Spleen (tissue), 11 donors: ENCODE results near the gene GJB6. TPM values are rescaled to one million over a fixed set of nuclear protein-coding genes. Genes with fewer than 3 reads are reported as not detected.

Source experiments
- DNase-seq: peaks from one replicate; pipeline ENCODE4 v3.0.0-alpha.2; 2020
- H3K27ac ChIP-seq, 8 donors: fragments of 200-600 bp; sonication (generic) in 7 of 8; 1 replicate in 4 of 8; 2 replicates in 4 of 8; pipeline versions ENCODE4 v1.5.0 to v1.8.0; 2016 to 2021; ENCODE audit warnings: inconsistent platforms in 4 of 8, mild to moderate bottlenecking in 4 of 8, moderate library complexity in 1 of 8
- H3K27me3 ChIP-seq, 7 donors: fragments of 200-600 bp; sonication (generic) in 6 of 7; replicated peaks in 1 of 7; 1 replicate in 4 of 7; 2 replicates in 3 of 7; pipeline versions ENCODE4 v1.5.0 to v1.8.0; 2016 to 2021; ENCODE audit warnings: inconsistent platforms in 3 of 7, mild to moderate bottlenecking in 1 of 7
- H3K36me3 ChIP-seq, 6 donors: fragments of 200-600 bp; sonication (generic) in 5 of 6; 1 replicate in 4 of 6; 2 replicates in 2 of 6; pipeline versions ENCODE4 v1.5.0 to v1.8.0; 2016 to 2021; ENCODE audit warnings: inconsistent platforms in 2 of 6
- H3K4me1 ChIP-seq, 6 donors: fragments of 200-600 bp; sonication (generic) in 5 of 6; 1 replicate in 3 of 6; 2 replicates in 3 of 6; pipeline versions ENCODE4 v1.5.0 to v1.8.0; 2016 to 2021; ENCODE audit warnings: inconsistent platforms in 3 of 6
- H3K4me3 ChIP-seq, 8 donors: fragments of 200-600 bp; sonication (generic) in 7 of 8; 1 replicate in 4 of 8; 2 replicates in 4 of 8; pipeline versions ENCODE4 v1.5.0 to v1.8.0; 2016 to 2021; ENCODE audit warnings: inconsistent platforms in 4 of 8, mild to moderate bottlenecking in 4 of 8, moderate library complexity in 2 of 8
- H3K9me3 ChIP-seq, 8 donors: fragments of 200-600 bp; sonication (generic) in 7 of 8; 1 replicate in 4 of 8; 2 replicates in 4 of 8; pipeline versions ENCODE4 v1.5.0 to v1.8.0; 2016 to 2021; ENCODE audit warnings: inconsistent platforms in 4 of 8
- POLR2A ChIP-seq, 3 donors: fragments of 450-650 bp; IDR thresholded peaks; one replicate each; pipeline ENCODE4 v1.5.1; 2017; ENCODE audit warnings: antibody characterized with exemption in 3 of 3, mild to moderate bottlenecking in 1 of 3
- POLR2AphosphoS5 ChIP-seq, 3 donors: sonication (generic); formaldehyde crosslinking; IDR thresholded peaks; one replicate each; pipeline ENCODE4 v1.5.1; 2017; ENCODE audit warnings: antibody characterized with exemption in 3 of 3
- WGBS, 5 donors: extraction: QIAGEN DNeasy Blood & Tissue Kit in 3 of 5; methylation state at CpG; one replicate each; pipeline versions ENCODE4 v1.1.5 to v1.1.7; 2013 to 2018; 5-methylcytosine and 5-hydroxymethylcytosine counted together
- intact Hi-C: fragments of 100-400 bp; cut with DNase I; formaldehyde crosslinking; loops from one replicate; pipeline ENCODE4 v1.15.0; 2023; ENCODE audit warnings: low total_unique reads
- polyA plus RNA-seq, 3 donors: library from polyadenylated mRNA; stranded (reverse); fragments of 200-250 nt; gene quantifications; one replicate each; pipeline ENCODE4 v1.2.1, GENCODE V29; 2013
- total RNA-seq, 7 donors: library from RNA; depleted of rRNA in 3 of 7; stranded (reverse); fragments of >200 nt in 3 of 7; fragmentation: NEBNext Ultra II Directional in 4 of 7; extraction: Animal tissue kit (Norgen Biotek cat#: 25700) in 4 of 7; gene quantifications; one replicate each; pipeline versions ENCODE4 v1.1.0 to v1.2.1, GENCODE V29; 2016 to 2021
- TF ChIP-seq, protein P1 (sequence below), 11 experiments: fragments of 200-600 bp in 7 of 11; fragments of 450-650 bp in 4 of 11; sonication (generic) in 4 of 11; IDR thresholded peaks in 8 of 11; conservative IDR thresholded peaks in 3 of 11; 1 replicate in 7 of 11; 2 replicates in 4 of 11; pipeline versions ENCODE4 v1.4.0 to v1.8.0; 2016 to 2021; ENCODE audit warnings: antibody characterized with exemption in 11 of 11, inconsistent platforms in 4 of 11, mild to moderate bottlenecking in 1 of 11
- donor health status: healthy with polysubstance abuse.
- donor health status: DM: no; HTN: no; CAD: no; lungs with moderate emphysema.
- donor health status: DM: no; HTN: no; CAD: no.
- donor health status: Bipolar disorder and iron deficiency.
- donor health status: healthy.
- donor health status: DM: no; HTN: no; CAD: no.
- donor health status: DM: yes; HTN: yes; CAD: no.

GJB6 gene
- total and polyA plus RNA-seq, 10 donors = 0.17 to 2.5 (median 0.30) TPM; not detected in 3

- no peak overlapping the region for H3K27ac ChIP-seq
- H3K9me3 ChIP-seq = no peaks in the 10 kb centered on the region
- TF ChIP-seq, protein P1, sequence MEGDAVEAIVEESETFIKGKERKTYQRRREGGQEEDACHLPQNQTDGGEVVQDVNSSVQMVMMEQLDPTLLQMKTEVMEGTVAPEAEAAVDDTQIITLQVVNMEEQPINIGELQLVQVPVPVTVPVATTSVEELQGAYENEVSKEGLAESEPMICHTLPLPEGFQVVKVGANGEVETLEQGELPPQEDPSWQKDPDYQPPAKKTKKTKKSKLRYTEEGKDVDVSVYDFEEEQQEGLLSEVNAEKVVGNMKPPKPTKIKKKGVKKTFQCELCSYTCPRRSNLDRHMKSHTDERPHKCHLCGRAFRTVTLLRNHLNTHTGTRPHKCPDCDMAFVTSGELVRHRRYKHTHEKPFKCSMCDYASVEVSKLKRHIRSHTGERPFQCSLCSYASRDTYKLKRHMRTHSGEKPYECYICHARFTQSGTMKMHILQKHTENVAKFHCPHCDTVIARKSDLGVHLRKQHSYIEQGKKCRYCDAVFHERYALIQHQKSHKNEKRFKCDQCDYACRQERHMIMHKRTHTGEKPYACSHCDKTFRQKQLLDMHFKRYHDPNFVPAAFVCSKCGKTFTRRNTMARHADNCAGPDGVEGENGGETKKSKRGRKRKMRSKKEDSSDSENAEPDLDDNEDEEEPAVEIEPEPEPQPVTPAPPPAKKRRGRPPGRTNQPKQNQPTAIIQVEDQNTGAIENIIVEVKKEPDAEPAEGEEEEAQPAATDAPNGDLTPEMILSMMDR (IDR thresholded peaks at IDR 0.05 in 8 of 11, conservative IDR thresholded peaks at IDR 0.05 in 3 of 11) = no peak
- no peak for TF ChIP-seq POLR2AphosphoS5 (IDR thresholded peaks at IDR 0.05)
- TF ChIP-seq POLR2A (IDR thresholded peaks at IDR 0.05) = no peak
- intact Hi-C loops = no loop called here
- peaks cover 0 to 11% (median 4%) of the 10 kb centered on the region in 6 donors for H3K4me1 ChIP-seq
- DNase-seq = no peak
- peaks cover 3 to 73% (median 39%) of the 10 kb centered on the region in 7 donors for H3K27me3 ChIP-seq
- H3K36me3 ChIP-seq = no peaks in the 10 kb centered on the region
- H3K4me3 ChIP-seq = no peak overlapping the region
- 74 to 78% (median 74%) methylated on average over 14 of the region's 14 CpGs for WGBS, 5 donors
Observed at GRCh38 chr13:20175907-20176652, 56.0 kb downstream of the GJB6 start.

- H3K27ac ChIP-seq = no peak overlapping the region
- TF ChIP-seq POLR2AphosphoS5 (IDR thresholded peaks at IDR 0.05) = no peak
- TF ChIP-seq, protein P1 (IDR thresholded peaks at IDR 0.05 in 8 of 11, conservative IDR thresholded peaks at IDR 0.05 in 3 of 11) = no peak
- TF ChIP-seq POLR2A (IDR thresholded peaks at IDR 0.05) = no peak
- no peaks in the 10 kb centered on the region for H3K36me3 ChIP-seq
- intact Hi-C loops = no loop called here
- no peak for DNase-seq
- no peaks in the 10 kb centered on the region for H3K9me3 ChIP-seq
- H3K4me3 ChIP-seq = peak overlapping the region in 1 of 8 donors; percentile 1
- H3K4me1 ChIP-seq = peaks cover 0 to 11% (median 4%) of the 10 kb centered on the region in 6 donors
- WGBS, 5 donors = 83 to 95% (median 90%) methylated on average over 3 of the region's 3 CpGs
- H3K27me3 ChIP-seq = peaks cover 3 to 74% (median 38%) of the 10 kb centered on the region in 7 donors
Observed at GRCh38 chr13:20175406-20175794, 56.7 kb downstream of the GJB6 start.

GRCh38 chr13:20174656-20175405 lies 57.3 kb downstream of the GJB6 start:
- TF ChIP-seq POLR2AphosphoS5 (IDR thresholded peaks at IDR 0.05) = peak in 1 of 3 donors; percentile 24
- TF ChIP-seq, protein P1 (IDR thresholded peaks at IDR 0.05 in 8 of 11, conservative IDR thresholded peaks at IDR 0.05 in 3 of 11) = no peak
- no peak for TF ChIP-seq POLR2A (IDR thresholded peaks at IDR 0.05)
- Histone ChIP-seq H3K9me3 (no peaks in the 10 kb centered on the region), H3K27ac (no peak overlapping the region), H3K4me3 (peak overlapping the region in 1 of 8 donors; percentile 1), H3K36me3 (no peaks in the 10 kb centered on the region), H3K4me1 (peaks cover 0 to 11% (median 4%) of the 10 kb centered on the region in 6 donors), H3K27me3 (peaks cover 3 to 78% (median 37%) of the 10 kb centered on the region in 7 donors)
- DNase-seq = no peak
- intact Hi-C loops = no loop called here
- WGBS, 5 donors = 38 to 45% (median 41%) methylated on average over 22 of the region's 22 CpGs
